ENCODE measurements around the gene EYS.

GRCh38 chr6:63732336-63732735 is 1974.7 kb downstream of the EYS start:
- TF ChIP-seq CTCF (IDR thresholded peaks at IDR 0.05; ENCODE audit: low read depth, low read length, poor library complexity, severe bottlenecking): no peak
- TF ChIP-seq EZH2phosphoT487 (IDR thresholded peaks at IDR 0.05; ENCODE audit: borderline replicate concordance, low read length): no peak
